GM18909 (cell line): ENCODE results near the gene GALNT17.

Source experiments
- ATAC-seq: cut with Tn5 transposase; IDR thresholded peaks from one replicate; pipeline ENCODE4 v1.9.1; 2021; ENCODE audit warnings: mild to moderate bottlenecking; ENCODE audit not compliant: unreplicated experiment, poor library complexity

The GALNT17 gene

GRCh38 chr7:71132127-71132376, at the start of gene GALNT17:
Gene GALNT17, plus strand, starts transcription at chr7:71132144.
- ATAC-seq = no peak

- no peak for ATAC-seq
These were observed 36.6 kb upstream of the GALNT17 start for GRCh38 chr7:71095266-71095860.

- no peak for ATAC-seq
These were observed 35.6 kb upstream of the GALNT17 start for GRCh38 chr7:71096351-71096750.

- no peak for ATAC-seq
These were observed 25.7 kb upstream of the GALNT17 start for GRCh38 chr7:71106226-71106625.

- no peak for ATAC-seq
These were observed 19.5 kb upstream of the GALNT17 start for GRCh38 chr7:71112436-71112835.

GRCh38 chr7:71120096-71120495, 11.8 kb upstream of the GALNT17 start:
- no peak for ATAC-seq

GRCh38 chr7:71129126-71129525, 2.8 kb upstream of the GALNT17 start:
- no peak for ATAC-seq

- ATAC-seq = no peak
These were observed 1.8 kb upstream of the GALNT17 start for GRCh38 chr7:71130031-71130679.

- ATAC-seq = no peak
These were observed 453 bp upstream of the GALNT17 start for GRCh38 chr7:71131256-71132126.

- ATAC-seq = no peak
These were observed 660 bp downstream of the GALNT17 start for GRCh38 chr7:71132377-71133231.

GRCh38 chr7:71133232-71133622, 1.3 kb downstream of the GALNT17 start:
- no peak for ATAC-seq

GRCh38 chr7:71133856-71134255, 1.9 kb downstream of the GALNT17 start:
- ATAC-seq = no peak

GRCh38 chr7:71135116-71135515, 3.2 kb downstream of the GALNT17 start:
- no peak for ATAC-seq

- ATAC-seq = no peak
These were observed 3.7 kb downstream of the GALNT17 start for GRCh38 chr7:71135663-71136062.

- ATAC-seq = no peak
These were observed 5.5 kb downstream of the GALNT17 start for GRCh38 chr7:71137479-71137878.

- ATAC-seq = no peak
These were observed 8.3 kb downstream of the GALNT17 start for GRCh38 chr7:71140264-71140663.

- no peak for ATAC-seq
These were observed 13.0 kb downstream of the GALNT17 start for GRCh38 chr7:71144963-71145362.

GRCh38 chr7:71145906-71146901, 14.3 kb downstream of the GALNT17 start:
- ATAC-seq = no peak

- no peak for ATAC-seq
These were observed 16.2 kb downstream of the GALNT17 start for GRCh38 chr7:71148098-71148497.

- ATAC-seq = no peak
These were observed 23.3 kb downstream of the GALNT17 start for GRCh38 chr7:71155236-71155635.
